Stimulated activated CD8-positive, alpha-beta memory T cell treated with anti-CD3 and anti-CD28 coated beads, Interleukin-15, amount 100 ng/mL, for 4 hours (primary cell): Measurements from ENCODE around the gene SERINC5.
"Not testable (repeated sequence)": the region's sequence is repeated elsewhere in the genome, so short reads cannot be mapped to it uniquely, and the experiment has no call there.

Experiments used
- DNase-seq, 2 donors: peaks; one replicate each; pipeline ENCODE4 v3.0.0-alpha.2; 2020; ENCODE audit warnings: low read depth in 2 of 2

The SERINC5 gene

GRCh38 chr5:80255811-80256712 lies at the start of gene SERINC5:
Gene SERINC5, minus strand, starts transcription at chr5:80256048. Its CDS starts 126 bp downstream, at chr5:80255922.
- DNase-seq, result peak; percentile 72 to 75

- DNase-seq, result no peak
Measured at GRCh38 chr5:80302636-80303035, 46.8 kb upstream of the SERINC5 start.

GRCh38 chr5:80301342-80301741 lies 45.5 kb upstream of the SERINC5 start:
- not testable (repeated sequence) for DNase-seq

- DNase-seq, result not testable (repeated sequence)
Measured at GRCh38 chr5:80300796-80301195, 44.9 kb upstream of the SERINC5 start.

GRCh38 chr5:80300125-80300524 lies 44.3 kb upstream of the SERINC5 start:
- DNase-seq, result no peak

DNA sequence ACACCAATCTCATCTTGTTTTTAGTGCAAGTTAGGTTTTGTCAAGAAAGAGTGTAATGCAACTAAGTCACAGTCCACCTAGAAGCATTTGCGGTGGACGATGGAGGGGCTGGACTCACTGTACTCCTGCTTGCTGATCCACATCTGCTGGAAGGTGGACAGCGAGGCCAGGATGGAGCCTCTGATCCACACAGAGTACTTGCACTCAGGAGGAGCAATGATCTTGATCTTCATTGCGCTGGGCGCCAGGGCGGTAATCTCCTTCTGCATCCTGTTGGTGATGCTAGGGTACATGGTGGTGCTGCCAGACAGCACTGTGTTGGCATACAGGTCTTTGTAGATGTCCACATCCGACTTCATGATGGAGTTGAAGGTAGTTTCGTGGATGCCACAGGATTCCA lies 43.8 kb upstream of the SERINC5 start:
- no peak for DNase-seq

- DNase-seq, result no peak
Measured at GRCh38 chr5:80296121-80296520, 40.3 kb upstream of the SERINC5 start.

- DNase-seq, result no peak
Measured at GRCh38 chr5:80291761-80292160, 35.9 kb upstream of the SERINC5 start.

GRCh38 chr5:80289320-80289719 lies 33.5 kb upstream of the SERINC5 start:
- no peak for DNase-seq

- no peak for DNase-seq
Measured at GRCh38 chr5:80288177-80288576, 32.3 kb upstream of the SERINC5 start.

DNA sequence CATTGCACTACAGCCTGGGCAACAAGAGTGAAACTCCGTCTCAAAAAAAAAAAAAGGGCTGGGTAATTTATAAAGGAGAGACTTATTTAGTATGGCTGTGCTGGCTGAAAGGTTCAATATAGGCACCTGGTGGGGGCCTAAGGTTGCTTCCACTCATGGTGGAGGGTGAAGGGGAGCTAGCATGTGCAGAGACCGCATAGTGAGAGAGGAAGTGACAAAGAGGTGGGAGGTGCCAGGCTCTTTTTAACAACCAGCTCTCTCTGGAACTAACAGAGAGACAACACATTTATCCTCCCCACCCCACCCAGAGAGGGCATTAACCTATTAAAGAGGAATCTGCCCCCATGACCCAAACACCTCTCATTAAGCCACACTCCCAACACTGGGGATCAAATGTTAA lies 28.9 kb upstream of the SERINC5 start:
- no peak for DNase-seq

DNA sequence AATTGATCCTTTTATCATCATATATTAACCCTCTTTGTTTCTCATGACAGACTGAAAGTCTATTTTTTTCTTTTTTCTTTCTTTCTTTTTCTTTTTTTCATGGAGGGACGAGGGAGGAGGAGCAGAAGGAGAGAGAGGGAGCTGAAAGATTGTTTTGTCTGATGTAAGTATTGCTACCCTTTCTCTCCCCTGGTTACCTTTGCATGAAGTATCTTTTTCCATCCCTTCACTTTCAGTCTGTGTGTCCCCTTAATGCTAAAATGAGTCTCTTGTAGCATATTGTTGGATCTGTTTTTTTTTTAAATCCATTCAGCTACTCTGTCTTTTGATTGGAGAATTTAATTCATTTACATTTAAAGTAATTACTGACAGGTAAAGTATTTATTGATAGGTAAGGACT lies 27.5 kb upstream of the SERINC5 start:
- DNase-seq, result no peak

DNA sequence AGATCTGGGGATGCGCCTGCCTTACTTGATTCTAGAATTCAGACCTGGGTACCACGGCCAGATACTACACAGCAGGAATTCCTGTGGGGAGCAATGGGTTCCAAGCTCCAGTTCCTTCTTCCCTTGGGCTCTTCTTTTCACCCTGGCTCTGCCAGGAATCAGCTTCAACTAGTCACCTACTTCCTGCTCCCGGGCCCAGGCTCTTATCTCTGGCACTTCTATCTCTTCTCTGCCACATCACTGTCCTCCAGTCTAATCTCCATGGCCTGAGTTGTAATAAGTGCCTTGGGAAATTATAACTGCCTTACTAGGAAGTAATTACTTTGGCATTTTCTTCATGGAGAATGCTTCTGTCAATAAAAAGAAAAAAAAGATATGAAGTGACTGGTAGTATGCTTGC lies 26.2 kb upstream of the SERINC5 start:
- no peak for DNase-seq

- DNase-seq, result no peak
Measured at GRCh38 chr5:80277191-80277590, 21.3 kb upstream of the SERINC5 start.

DNA sequence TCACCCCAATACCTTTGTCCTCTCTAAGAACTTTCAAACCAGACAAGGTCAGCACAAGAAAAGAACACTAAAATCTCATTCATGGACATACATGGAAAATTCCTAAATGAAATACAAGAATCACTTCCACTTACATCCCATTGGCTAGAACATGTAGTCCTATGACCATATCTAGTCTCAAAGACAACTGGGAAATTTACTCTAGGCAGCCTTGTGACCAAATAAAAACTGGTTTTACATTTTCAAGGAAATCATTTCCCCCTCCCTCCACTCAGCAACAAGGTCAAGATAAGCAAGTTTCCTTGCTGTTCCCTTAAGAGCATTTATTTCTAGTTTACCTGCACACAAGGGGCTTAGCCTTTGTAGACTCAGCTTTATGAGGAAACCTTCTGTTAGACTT lies 20.3 kb upstream of the SERINC5 start:
- no peak for DNase-seq

GRCh38 chr5:80275347-80275746 lies 19.5 kb upstream of the SERINC5 start:
- no peak for DNase-seq

DNA sequence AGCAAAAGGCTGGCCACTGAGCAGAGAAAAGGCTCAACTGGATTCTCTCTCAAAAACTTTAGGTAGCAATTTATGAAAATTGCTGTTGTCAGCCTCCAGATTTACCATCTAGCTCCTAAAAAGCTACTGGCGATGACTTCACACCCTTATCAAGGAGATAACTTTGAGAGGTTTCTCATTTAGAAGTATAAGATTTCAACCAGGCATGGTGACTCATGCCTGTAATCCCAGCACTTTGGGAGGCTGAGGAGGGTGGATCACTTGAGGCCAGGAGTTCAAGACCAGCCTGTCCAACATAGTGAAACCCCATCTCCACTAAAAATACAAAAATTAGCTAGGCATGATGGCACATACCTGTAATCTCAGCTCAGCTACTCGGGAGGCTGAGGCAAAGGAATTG lies 14.7 kb upstream of the SERINC5 start:
- DNase-seq, result not testable (repeated sequence)

- no peak for DNase-seq
Measured at GRCh38 chr5:80269991-80270438, 14.2 kb upstream of the SERINC5 start.

DNA sequence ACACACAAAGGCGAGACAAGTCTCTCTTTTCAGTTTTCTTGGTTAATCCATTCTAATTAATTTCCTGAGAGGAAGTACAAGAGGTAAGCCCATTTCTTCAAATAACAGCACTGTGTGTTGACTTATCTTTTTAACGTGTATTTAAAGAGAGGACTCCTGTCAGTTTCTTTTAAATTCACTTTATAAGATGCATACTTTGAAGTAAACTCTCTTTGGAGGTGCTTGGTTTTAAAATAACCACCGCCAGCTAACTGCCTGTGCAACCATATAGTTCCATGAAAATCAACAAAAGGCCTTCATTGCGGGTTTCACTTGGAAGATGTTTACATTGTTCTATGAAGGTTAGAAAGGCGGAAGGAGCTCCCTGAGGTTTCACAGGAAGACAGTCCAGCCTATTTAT lies 13.1 kb upstream of the SERINC5 start:
- no peak for DNase-seq

GRCh38 chr5:80266566-80266965 lies 10.7 kb upstream of the SERINC5 start:
- DNase-seq, result no peak

DNA sequence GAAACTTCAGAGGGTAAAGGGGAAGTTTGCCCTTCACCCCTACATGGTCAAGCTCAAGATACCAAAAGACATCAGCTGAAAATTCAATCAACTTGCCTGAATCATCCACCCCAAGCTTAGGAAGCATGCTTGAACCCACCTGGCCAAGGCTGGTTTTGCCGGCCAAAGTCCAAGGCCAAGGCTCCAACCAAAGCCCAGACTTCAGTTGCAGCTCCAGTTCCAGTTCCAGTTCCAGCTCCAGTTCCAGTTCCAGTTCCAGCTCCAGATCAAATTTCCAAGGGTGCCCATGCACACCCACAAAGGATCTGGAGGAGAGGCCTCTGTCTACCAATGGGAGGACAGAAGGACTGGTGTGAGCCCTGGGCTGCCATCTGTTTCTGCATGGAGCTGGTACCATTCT lies 4.6 kb upstream of the SERINC5 start:
- DNase-seq, result no peak

DNA sequence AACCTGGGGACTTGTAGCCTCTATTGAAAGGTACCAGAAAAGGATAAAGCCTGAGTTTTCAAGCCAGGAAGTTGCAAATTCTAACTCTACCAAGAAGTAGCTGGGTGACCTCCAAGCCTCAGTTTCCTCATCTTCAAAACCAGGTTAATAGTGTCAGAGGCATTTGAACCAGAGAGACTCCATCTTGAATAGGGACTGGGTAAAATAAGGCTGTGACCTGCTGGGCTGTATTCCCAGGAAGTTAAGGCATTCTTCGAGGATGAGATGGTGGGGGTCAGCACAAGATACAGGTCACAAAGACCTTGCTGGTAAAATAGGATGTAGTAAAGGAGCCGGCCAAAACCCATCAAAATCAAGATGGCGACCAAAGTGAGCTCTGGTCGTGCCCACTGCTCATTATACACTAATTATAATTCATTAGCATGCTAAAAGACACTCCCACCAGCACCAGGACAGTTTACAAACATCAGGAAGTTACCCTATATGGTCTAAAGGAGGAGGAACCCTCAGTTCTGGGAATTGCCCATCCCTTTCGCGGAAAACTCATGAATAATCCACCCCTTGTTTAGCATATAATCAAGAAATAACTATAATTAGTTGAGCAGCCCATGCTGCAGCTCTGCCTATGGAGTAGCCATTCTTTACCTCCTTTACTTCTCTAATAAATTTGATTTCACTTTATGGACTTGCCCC lies 3.8 kb upstream of the SERINC5 start:
- DNase-seq, result no peak

GRCh38 chr5:80255431-80255810 lies 427 bp downstream of the SERINC5 start:
- DNase-seq, result no peak
